Glutamatergic neuron (in vitro differentiated cells): ENCODE results near the gene NELFB. TPM values are rescaled to one million over a fixed set of nuclear protein-coding genes. Genes with fewer than 3 reads are reported as not detected.

ENCODE experiments used
- DNase-seq: peaks from one replicate; pipeline ENCODE4 v3.0.0; 2022
- H3K27ac Mint-ChIP-seq: one replicate; pipeline ENCODE4 v1.8.0; 2020; ENCODE audit warnings: mild to moderate bottlenecking, mixed read lengths, inconsistent platforms; ENCODE audit not compliant: unreplicated experiment
- H3K27me3 Mint-ChIP-seq: one replicate; pipeline ENCODE4 v1.8.0; 2020; ENCODE audit warnings: mild to moderate bottlenecking, moderate library complexity, mixed read lengths, inconsistent platforms; ENCODE audit not compliant: unreplicated experiment
- H3K36me3 Mint-ChIP-seq: one replicate; pipeline ENCODE4 v1.8.0; 2020; ENCODE audit warnings: mild to moderate bottlenecking, mixed read lengths, inconsistent platforms; ENCODE audit not compliant: unreplicated experiment
- H3K4me1 Mint-ChIP-seq: one replicate; pipeline ENCODE4 v1.8.0; 2020; ENCODE audit warnings: mild to moderate bottlenecking, low read depth, mixed read lengths, inconsistent platforms; ENCODE audit not compliant: unreplicated experiment
- H3K4me3 Mint-ChIP-seq: one replicate; pipeline ENCODE4 v1.8.0; 2020; ENCODE audit warnings: mild to moderate bottlenecking, mixed read lengths, inconsistent platforms; ENCODE audit not compliant: unreplicated experiment
- H3K9me3 Mint-ChIP-seq: one replicate; pipeline ENCODE4 v1.8.0; 2020; ENCODE audit warnings: mild to moderate bottlenecking, moderate library complexity, mixed read lengths, inconsistent platforms; ENCODE audit not compliant: unreplicated experiment
- total RNA-seq: library from RNA; stranded (reverse); fragmentation: NEBNext Ultra II Directional; extraction: Animal tissue kit (Norgen Biotek cat#: 25700); gene quantifications from one replicate; pipeline ENCODE4 v1.2.1, GENCODE V29; 2021; ENCODE audit not compliant: unreplicated experiment
- TF ChIP-seq, protein P1 (sequence below): fragments of 200-600 bp; sonication (generic); IDR thresholded peaks from one replicate; pipeline ENCODE4 v1.5.0; 2021; ENCODE audit not compliant: partially characterized antibody, unreplicated experiment

The NELFB gene
- total RNA-seq, 1 donor from 2014 or later, result 48.5 TPM

DNA sequence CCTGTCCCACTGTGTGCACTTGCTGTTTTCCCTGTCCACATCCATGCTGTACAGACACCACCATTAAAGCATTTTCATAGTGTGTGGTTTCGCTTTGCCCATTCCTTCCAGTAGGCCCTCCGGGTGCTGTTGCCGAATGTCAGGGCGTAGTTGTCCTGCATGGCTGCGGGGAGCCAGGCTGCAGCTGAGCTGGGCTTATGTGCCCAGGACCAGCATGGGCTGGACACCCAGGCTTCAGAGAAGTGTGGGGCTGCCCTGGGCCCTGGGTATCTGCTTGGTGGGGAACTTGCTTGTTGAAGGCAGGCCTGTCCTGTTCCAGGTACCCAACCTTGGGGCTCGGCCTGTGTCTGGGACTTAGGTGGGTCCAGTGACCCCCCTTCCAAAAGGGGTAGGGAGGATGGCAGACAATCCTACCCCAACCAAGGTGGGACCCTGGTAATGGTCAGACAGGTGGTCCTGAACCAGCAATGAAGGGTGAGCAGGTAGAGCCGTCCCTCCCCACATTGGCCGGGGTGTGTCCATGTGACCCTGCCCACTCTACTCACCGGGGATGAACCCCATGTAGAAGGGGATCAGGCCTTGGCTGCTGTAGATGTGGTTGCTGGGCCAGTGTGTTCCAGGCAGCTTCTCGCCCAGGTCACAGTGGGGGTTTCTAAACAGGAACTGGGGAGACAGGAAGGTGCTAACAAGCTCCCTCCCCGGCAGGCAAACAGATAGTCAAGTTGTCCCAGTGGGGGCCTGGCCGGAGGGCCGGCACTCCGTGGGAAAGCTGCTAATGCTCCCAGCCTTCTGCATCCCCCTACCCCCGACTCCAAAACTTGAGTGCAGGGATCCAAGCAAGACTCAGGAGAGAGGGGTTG is 11.3 kb upstream of the NELFB start:
- Mint-ChIP-seq H3K4me1 (peaks cover 11% of the 10 kb centered on the region), H3K27ac (no peak overlapping the region), H3K27me3 (peaks cover 15% of the 10 kb centered on the region), H3K9me3 (peaks cover 3% of the 10 kb centered on the region), H3K4me3 (no peak overlapping the region), H3K36me3 (no peaks in the 10 kb centered on the region)
- TF ChIP-seq, protein P1, sequence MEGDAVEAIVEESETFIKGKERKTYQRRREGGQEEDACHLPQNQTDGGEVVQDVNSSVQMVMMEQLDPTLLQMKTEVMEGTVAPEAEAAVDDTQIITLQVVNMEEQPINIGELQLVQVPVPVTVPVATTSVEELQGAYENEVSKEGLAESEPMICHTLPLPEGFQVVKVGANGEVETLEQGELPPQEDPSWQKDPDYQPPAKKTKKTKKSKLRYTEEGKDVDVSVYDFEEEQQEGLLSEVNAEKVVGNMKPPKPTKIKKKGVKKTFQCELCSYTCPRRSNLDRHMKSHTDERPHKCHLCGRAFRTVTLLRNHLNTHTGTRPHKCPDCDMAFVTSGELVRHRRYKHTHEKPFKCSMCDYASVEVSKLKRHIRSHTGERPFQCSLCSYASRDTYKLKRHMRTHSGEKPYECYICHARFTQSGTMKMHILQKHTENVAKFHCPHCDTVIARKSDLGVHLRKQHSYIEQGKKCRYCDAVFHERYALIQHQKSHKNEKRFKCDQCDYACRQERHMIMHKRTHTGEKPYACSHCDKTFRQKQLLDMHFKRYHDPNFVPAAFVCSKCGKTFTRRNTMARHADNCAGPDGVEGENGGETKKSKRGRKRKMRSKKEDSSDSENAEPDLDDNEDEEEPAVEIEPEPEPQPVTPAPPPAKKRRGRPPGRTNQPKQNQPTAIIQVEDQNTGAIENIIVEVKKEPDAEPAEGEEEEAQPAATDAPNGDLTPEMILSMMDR, result no peak
- DNase-seq, result no peak

GRCh38 chr9:137244486-137245449 is 10.4 kb upstream of the NELFB start:
- no peaks in the 10 kb centered on the region for H3K36me3 Mint-ChIP-seq
- no peak for DNase-seq
- H3K4me3 Mint-ChIP-seq, result no peak overlapping the region
- TF ChIP-seq, protein P1, result no peak
- no peaks in the 10 kb centered on the region for H3K9me3 Mint-ChIP-seq
- H3K27ac Mint-ChIP-seq, result no peak overlapping the region
- peaks cover 12% of the 10 kb centered on the region for H3K27me3 Mint-ChIP-seq
- peaks cover 7% of the 10 kb centered on the region for H3K4me1 Mint-ChIP-seq

DNA sequence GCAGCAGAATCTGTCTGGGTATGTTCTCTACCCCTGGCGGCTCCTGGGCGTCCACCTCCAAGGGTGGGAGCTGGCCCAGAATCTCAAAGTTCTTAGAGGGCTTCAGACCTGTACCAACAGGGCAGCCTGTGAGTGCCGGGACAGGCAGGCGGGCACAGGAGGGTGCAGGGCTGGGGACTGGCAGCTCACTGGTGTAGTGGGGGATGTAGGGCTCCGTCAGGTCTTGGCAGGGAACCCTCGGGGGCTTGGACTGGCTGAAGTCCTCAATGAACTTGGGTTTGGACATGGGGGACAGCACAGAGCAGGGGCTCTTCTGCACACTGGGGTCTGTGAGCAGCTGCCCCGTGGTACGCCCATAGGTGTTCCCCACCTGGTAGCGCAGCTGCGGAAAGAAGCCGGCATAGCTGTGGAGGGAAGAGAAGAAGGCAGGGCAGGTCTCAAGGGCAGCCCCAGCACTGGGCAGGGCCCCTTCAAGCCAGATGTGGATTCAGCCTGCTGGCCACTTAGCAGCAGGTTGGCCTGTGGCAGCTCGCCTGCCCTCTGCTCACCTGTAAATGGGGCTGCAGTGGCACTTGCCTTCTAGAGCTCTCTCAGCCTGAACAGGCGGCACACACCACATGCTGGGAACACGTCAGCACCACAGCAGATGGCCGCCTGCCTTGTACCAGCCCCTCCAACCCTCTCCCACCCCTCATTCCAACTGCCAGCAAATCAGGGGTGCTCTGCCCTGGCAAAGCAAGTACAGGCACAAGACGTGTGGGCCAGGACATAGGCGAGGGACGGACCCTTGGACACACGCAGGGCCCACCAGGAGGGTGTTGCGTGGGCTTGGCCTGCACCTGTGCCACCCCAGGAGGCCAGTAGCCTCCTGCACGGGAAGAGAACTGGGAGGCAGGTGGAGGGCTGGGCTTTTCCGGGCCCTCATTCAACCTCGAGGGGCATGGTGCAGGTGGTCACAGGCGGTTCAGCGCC is 9.4 kb upstream of the NELFB start:
- H3K4me1 Mint-ChIP-seq, result peaks cover 7% of the 10 kb centered on the region
- H3K36me3 Mint-ChIP-seq, result no peaks in the 10 kb centered on the region
- DNase-seq, result no peak
- no peak overlapping the region for H3K27ac Mint-ChIP-seq
- no peaks in the 10 kb centered on the region for H3K9me3 Mint-ChIP-seq
- H3K4me3 Mint-ChIP-seq, result no peak overlapping the region
- TF ChIP-seq, protein P1, result no peak
- peaks cover 11% of the 10 kb centered on the region for H3K27me3 Mint-ChIP-seq

DNA sequence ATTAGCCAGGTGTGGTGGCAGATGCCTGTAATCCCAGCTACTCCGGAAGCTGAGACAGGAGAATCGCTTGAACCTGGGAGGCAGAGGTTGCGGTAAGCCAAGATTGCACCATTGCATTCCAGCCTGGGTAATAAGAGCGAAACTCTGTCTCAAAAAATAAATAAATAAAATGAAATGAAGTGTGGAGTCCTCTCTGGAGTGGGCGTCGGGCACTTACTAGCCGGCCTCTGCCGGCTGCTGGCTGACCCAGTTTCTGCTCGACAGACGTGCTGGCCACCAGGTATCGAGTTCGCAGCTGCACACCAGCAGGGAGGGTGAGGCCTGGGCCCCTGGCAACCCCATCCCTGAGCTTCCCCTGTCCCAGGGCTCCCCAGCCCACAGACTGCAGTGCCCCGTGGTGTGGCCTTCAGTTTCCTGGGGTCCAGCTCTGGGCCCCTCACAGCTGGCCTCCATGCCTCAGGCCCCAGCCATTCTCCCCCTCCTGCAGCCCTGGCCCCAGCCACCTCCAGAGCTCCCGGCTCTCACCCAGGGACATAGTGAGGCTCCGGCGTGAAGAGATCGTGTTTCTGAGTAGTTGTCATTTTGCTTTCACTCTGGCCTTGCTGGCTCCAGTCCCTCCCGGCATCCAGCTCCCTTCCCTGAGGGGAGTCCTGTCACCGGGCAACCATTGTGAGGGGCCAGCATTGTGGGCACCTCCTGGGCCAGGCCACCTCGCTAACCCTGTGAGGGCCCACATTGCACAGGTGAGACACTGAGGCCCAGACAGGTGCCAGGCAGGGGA is 7.8 kb upstream of the NELFB start:
- Mint-ChIP-seq H3K4me3 (no peak overlapping the region), H3K27ac (no peak overlapping the region), H3K4me1 (peaks cover 6% of the 10 kb centered on the region), H3K36me3 (no peaks in the 10 kb centered on the region), H3K9me3 (no peaks in the 10 kb centered on the region), H3K27me3 (peaks cover 7% of the 10 kb centered on the region)
- TF ChIP-seq, protein P1, result no peak
- no peak for DNase-seq
